GM21825 (cell line): ENCODE results near the gene KIFC3.
"Not testable (repeated sequence)": the region's sequence is repeated elsewhere in the genome, so short reads cannot be mapped to it uniquely, and the experiment has no call there.

ENCODE experiments used
- ATAC-seq: cut with Tn5 transposase; IDR thresholded peaks from one replicate; pipeline ENCODE4 v1.9.1; 2021; ENCODE audit warnings: mild to moderate bottlenecking, moderate library complexity; ENCODE audit not compliant: unreplicated experiment

KIFC3 gene

DNA sequence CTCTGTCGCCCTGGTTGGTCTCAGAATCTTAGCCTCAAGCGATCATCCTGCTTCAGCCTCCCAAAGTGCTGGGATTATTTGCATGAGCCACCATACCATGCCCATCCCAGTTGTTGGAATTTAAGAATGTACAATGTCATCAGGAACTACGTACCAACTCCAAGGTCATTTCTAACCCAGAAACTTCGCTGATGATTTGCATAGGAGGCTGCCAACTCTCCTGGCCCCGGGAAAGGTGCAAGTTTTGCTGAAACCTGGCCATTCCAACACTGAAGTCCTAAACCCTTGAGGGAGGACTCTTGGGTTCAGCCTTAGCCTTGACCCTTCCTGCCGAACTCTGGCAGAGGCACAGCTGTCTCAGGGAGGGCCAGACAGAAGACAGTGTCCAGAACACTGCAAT is 2.9 kb upstream of the KIFC3 start:
- no peak for ATAC-seq

DNA sequence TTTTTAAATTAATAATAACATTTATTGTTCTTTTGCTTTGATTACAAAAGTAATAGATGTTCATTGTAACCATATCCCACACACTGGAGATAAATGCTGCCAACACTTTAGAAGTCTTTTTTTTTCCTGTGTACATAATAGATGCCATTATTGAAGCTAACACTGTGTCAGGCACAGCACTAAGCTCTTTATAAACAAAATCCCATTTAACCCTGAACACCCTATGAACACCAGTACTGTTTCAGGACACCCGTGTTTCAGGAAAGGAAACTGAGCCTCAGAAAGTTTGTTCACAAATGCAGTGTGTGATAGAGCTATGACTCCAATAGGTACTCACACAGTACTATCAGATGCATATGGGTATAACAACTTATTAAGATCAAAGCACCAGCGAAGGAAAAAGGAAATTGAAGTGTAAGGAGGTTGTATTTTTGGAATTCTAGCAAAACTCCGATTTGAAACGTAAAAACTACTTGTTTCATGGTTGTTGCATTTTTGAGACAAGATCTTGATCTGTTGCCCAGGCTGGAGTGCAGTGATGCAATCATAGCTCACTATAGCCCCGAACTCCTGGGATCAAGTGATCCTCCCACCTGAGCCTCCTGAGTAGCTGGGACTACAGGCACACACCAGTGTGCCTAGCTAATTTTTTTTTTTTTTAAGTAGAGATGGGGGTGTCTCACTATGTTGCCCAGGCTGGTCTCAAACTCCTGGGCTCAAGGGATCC is 2.0 kb upstream of the KIFC3 start:
- ATAC-seq = no peak

DNA sequence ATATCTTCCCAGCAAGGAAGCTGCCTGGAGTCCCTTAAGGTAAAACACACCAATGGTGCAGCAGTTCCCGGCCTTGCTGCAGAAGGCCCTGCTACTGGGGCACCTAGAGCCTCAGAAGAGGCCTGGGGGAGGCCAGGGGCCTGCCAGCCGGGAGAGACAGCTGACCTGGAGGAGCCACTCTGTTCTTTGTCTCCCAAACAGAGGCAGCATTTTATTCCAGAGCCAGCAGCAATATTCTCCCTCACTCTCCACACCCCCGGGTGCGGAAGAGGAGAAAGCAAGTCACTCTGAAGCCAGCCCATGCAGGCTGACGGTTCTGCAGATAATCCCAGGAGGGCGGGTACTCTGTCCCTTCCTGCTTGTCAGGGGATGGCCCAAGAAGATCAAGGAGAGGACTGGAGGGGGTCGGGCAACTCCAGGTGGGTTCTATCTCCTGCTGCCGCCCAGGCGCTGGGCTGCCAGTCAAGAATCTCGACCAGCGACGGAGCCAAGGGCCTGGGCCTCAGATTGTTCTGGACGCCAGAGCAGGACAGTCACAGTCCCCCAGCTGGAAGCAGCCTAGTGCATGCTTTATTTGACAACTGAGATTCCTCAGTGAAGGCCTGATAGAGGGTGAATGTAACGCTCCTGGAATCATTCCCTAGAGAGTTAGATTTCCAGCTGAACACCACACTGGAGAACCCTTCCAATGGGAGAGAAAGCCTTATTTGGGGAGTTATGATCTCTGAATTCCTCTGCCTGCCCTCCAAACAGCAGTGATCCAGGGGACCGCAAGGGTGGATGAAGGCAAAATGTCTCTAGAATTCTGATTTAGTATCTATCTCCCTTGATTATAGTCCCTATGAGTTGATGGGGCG is 1.1 kb upstream of the KIFC3 start:
- no peak for ATAC-seq

DNA sequence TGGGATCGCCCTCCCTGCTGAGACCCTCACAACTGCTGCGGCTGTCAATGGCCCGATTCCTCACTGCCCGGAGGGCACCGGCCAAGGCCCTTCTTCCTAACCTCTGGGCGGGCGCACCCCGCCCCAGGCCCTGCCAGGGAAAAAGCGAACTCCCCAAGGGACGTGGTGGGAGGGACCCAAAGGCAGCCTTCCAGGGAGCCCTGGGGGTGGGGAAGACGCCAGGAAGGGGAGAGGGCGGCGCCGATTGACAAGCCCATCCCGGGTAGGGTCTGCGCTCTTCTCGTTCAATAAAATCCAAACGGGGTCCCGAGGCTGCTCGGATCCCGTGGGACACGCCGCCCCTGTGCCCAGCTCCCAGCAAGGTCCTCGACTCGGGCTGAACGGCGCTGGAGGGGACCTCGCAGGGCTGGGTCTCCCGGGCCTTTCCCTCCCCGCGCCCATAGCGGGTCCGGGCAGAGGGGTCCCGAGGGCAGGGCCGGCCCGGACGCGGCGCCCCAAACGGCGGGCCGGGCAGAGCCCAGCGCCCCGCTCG is 416 bp downstream of the KIFC3 start:
- ATAC-seq = no peak

DNA sequence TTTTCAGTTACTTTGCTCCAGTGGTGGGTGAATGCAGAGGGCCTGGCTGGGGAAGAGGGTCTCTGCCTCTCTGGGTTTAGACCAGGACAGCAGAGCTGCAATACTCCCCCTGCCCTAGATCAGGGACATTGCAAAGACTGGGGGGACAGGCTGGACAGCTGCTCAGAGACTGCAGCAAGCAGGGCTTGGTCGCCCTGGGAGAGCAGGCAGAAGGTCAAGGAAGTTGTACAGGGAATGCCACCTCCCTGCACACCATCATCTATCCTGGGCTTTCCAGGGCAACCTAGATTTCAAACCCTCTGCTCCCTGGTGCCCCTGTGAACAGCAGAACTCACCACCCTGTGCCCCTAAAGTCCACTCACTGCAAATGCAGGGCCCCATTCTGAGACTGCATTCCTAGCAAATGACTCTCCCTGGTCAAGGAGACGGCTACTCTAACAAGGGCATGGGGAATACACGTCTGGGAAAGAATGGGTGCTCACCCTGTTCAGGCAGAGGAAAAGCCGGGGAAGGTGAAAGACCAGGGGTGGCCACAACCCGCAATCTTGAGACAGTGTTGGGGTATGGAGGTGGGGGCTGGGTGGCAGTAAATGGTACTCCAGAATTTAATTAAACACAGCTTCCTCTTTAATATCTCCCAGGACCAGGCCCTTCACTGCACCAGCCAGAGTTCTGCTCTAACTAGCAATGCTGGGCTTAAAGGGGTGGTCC is 1.0 kb downstream of the KIFC3 start:
- ATAC-seq = no peak

DNA sequence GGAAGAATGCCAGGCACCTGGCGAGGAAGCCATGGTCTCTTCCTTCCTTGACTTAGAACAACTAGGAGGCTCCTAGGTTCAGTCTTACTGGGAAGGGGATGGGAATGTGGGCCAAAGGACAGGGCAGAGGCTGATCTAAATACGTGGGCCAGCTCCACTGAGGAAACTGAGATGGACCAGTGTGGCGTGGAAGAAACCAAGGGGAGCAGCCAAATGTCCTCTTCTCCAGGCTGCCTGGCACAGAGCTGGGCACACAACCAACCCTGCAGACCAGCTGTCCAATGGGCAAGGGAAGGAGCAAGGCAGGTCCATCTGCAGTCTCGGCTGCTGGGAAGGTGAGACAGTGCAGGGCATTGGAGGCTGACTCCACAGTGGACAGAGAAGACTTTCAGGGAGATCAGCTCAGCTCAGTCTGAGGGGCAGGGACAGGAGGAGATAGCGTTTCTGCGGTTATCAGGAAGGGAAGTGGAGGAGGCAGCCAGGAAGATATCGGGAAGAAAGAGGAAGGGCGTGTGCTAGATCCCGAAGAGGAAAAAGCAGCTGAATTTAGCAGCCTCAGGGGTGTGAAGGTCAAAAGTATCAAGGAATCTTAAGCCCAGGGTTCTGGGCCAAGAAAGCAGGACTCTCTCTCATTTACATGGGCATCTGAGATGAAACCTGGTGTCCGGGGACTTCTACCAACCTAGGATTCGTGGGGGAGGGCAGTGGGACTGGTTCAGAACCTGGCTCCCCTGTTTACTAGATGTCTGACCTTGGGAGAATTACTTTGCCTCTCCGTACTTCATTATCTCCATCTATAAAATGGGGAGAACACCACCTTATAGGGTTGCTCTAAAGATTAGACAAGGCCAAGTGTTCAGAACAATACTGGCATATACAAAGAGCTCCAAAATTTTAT is 1.8 kb downstream of the KIFC3 start:
- ATAC-seq = no peak

DNA sequence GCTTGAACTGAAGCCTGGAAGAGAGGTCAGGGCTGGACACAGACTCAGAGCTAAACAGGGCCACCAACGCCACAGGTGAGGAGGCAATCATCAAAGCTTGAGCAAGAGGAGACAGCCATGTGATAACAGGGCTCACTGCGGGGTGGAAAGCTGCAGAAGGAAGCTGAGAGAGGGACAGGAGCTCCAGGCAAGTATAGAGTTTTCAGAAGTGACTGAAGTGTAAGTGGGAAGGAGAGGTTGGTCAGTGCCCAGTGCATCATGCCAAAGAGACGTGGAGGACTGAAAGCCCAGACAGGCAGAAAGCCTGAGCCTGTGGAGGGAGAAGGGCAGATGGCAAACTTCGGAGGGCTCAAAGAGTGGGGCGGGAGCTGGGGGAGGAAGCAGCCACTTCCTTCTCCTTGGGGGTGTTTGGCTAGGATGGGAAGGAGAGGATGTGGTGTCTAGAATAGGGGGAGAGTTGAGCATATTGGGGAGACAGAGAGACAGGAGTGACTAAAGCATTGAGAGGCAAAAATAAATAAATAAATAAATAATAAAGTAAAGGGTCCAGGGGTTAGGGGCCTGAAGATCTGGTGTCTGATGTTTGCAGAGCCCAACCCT is 2.6 kb downstream of the KIFC3 start:
- no peak for ATAC-seq

DNA sequence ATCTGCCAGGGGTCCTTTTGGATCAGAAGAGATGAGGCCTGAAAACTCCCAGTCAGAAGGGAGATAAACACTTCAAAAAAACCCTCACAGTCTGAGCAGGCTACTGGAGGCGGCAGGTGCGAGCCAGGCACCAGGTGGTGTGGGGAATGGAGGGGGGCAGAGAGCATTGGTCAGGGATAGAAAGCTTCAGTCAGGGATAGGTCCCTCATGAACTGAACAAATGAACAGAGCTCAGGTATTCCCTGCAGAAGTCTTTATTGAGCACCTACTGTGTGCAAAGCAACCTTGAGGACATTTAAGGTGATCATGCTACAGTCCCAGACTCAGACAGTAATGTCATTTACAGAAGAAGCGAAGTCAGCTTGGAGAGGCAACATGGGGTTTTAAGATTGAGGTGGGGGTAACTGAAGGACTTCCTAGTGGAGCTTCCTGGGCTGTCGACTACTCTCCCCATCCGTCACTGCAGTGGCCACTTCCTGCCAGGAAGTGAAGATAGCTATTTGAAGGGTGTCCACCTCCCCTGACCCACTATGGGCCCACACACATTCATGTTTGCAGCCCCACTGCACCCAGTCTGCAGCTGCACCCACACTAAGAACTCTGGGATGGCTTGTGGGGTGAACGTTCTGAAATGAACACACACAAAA is 3.2 kb downstream of the KIFC3 start:
- no peak for ATAC-seq

DNA sequence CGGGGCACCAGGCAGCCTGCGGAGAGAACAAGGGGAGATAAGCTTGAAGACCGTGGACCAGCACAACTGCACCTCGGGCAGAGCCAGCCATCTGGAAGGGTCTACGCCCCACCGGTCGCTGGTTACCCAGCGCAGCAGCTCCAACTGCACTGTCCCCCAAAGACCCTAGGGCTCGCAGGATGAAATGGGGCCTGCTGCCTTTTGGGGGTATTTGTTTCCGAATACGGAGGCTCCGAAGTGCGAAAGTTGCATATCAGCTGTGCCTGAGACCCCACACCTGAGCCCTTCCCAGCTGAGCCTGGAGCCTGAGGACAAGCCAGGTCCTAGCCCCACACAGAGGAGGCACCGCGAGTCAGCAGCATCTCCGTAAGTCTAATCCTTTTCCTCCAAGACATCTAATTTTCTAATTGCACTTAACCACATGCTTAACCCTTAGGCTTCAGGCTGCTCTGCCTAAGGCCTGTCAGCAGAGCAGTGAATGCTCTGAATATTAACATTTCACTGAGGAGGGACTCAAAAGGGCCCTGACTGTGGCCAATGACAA is 4.0 kb downstream of the KIFC3 start:
- ATAC-seq = no peak

DNA sequence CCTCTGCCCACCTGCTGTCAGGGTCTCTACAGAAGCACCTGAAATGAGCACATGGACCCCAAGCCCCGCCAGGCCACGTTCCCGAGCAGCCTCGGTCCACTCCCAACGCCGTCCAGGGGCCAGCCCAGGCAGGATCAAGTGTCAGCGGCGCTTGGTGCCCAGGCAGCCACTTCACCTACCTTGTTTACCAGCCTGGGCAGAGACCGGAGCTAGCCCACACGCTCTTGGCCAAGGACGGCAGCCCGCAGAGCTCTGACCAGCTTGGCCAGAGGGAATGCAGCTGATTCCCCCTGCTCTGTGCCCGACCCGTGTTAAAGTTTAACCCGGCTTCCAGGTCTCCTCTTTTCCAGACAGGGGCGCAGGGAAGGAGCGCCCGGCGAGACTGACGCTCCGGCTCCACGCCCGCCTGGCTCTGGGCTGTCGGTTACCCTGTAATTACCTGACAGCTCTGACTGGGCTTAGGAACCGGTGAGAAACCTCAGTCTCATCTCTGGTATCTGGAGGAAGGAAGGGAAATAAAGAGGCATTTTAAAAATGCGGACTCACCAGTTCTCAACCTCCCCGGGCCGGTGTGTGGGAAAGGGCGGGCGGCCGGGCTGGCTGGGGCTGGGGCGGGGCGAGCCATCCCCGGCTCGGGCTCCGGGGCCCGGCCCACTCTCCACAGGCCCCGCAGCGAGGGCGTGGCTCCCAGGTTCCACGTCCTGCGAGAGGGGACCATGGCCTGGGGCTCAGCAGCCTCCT is 4.6 kb downstream of the KIFC3 start:
- ATAC-seq = no peak

DNA sequence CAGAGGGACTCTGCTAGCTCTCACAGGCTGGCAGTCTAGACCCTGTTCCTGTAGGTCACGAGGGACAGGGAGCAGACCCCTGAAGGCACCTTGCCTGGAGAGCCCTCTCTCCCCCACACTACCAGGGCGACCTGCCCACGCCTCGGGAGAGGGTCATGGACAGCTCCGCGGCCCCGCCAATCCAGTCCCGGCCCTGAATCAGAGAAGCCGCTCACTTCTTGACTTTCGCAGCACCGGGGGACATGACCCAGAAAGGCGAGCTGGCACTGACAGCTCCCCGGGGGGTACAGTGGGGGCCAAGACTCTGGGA is 5.1 kb downstream of the KIFC3 start:
- no peak for ATAC-seq

DNA sequence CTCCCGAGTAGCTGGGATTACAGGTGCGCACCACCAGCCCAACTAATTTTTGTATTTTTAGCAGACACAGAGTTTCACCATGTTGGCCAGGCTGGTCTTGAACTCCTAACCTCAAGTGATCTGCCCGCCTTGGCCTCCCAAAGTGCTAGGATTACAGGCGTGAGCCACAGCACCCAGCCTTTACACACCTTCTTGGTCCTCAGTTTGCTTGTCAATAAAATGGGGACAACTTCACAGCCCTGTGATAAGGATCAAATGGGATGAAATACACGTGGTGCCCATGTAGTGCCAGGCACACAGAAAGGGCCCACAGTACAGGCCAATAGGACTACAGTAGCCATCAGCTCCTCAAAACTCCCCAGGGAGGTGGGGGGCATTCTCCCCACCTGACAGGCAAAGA is 6.3 kb downstream of the KIFC3 start:
- ATAC-seq = not testable (repeated sequence)

DNA sequence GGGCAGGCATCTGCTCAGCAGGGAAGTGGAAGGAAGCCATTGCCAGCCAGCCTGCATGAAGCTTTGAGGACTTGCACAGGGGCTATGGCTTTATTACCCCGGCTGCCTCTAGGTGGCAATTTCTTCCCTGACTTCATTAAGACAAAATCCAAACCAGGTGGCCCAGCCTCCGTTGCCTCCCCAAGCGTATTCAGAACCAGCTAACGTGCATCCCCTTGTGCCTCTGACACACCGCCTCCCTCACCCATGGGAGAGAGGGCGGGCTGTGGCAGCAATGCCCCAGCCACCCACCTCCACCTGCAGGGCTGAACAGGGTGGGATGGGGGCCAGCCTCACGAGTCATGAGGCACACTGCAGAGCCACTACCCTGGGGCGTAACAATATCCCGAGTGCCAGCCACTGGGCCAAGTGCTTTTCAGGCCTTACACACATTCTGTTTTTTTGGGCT is 6.8 kb downstream of the KIFC3 start:
- no peak for ATAC-seq

DNA sequence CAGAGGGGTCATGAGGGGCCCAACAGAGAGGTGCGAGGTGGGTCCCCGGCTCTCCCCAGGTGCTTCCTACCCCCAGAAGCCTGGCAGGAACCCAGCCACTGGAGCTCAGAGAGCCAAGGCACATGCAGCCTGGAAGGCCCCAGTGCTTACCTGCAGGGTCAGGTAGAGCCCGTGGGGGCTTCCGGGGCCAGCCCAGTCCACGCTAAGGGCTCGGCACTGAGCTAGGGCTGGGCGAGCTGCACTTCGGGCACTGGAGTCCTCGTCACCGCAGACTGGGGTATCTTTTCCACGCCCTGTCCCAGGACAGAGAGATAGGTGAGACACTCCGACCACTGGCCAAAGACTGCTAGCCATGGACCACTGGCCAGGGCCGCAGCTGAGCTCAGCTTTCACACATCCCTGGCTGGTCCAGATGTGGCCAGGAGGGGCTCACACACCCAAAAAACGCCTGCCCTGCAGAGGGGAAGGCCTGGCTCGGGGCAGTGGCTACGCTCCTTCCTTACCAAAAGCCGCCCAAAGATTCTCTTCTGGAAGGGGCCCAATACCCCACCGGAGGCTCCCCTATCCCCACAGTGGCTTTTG is 7.4 kb downstream of the KIFC3 start:
- no peak for ATAC-seq

DNA sequence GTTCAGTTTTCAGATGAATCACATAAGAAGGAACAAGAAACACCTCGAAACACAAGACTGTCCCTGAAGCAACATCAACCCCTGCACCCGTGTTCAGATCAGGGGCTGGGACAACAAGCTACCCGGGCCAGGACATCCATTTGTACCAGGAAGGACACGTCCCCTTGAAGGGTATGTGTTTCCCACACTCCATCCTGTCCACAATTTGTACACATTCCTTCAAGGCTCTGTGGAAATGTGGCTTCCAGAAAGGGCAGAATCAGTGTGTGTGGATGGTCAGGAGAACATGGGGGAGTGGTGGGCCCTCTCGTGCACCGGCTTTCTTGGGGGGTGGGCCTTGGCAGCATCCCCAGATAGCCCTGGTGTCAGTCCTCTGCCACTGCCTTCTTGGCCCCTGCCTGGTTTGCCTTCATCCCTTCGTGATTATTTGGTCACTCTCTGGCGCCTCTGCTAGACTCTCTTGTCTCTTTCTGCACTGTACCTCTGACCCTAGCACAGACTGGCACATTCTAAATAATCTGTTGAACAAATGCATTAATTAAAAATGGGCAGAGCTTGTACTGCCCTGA is 10.3 kb downstream of the KIFC3 start:
- ATAC-seq = no peak

DNA sequence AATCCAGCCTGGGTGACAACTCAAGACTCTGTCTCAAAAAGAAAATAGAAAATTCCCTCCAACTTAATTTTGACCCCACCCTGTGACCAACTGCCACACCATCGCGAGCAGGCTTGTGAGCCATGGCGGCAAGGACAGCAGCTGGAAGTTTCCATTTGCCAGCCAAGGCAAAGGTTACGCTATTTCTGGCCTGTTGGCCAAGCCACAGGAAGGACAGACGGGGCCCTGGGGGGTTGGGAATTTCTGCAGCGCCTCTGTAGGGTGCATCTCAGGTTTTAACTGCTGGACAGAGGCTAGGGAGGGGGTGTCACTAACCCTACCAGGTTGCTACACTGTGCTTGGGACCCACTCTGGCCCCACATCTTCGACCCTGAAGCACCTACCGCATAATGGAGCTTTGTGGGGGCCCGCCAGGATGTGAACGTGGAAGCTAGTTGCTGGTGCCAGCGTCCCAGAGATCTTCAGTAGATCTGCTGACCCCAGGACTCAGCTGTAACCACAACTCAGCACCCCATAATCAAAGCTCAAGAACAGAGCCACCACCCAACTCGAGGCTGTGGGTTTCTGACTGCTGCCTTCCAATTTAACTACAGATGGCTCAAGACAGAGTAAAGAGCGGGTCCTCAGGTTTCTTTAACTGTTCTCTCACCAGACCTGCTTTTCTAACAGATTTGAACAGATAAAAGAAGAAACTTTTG is 10.9 kb downstream of the KIFC3 start:
- no peak for ATAC-seq

DNA sequence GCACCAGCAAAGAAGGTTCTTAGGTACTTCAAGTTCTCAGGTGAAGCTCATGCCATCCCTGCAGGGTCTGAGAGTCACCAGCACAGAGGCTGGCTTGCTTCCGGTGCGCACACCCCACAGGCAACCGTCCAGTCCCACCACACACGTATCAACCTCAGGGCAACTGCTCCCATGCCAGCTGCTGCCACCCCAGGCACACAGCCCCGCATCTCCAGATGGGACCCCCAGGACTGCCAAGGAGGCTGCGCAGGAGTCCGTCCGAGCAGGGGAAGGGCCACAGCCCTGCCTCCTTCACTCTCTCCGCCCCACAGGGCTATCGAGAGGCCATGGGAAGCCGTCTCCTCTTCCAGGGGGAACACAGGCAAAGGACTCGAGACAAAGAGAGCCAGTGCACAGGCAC is 13.3 kb downstream of the KIFC3 start:
- ATAC-seq = no peak
